ENCODE results near the gene RAPGEF1. TPM values are rescaled to one million over a fixed set of nuclear protein-coding genes. Genes with fewer than 3 reads are reported as not detected.
"Not testable (repeated sequence)": the region's sequence is repeated elsewhere in the genome, so short reads cannot be mapped to it uniquely, and the experiment has no call there.

The RAPGEF1 gene
- total RNA-seq, 1 donor from 2014 or later: 217 TPM

DNA sequence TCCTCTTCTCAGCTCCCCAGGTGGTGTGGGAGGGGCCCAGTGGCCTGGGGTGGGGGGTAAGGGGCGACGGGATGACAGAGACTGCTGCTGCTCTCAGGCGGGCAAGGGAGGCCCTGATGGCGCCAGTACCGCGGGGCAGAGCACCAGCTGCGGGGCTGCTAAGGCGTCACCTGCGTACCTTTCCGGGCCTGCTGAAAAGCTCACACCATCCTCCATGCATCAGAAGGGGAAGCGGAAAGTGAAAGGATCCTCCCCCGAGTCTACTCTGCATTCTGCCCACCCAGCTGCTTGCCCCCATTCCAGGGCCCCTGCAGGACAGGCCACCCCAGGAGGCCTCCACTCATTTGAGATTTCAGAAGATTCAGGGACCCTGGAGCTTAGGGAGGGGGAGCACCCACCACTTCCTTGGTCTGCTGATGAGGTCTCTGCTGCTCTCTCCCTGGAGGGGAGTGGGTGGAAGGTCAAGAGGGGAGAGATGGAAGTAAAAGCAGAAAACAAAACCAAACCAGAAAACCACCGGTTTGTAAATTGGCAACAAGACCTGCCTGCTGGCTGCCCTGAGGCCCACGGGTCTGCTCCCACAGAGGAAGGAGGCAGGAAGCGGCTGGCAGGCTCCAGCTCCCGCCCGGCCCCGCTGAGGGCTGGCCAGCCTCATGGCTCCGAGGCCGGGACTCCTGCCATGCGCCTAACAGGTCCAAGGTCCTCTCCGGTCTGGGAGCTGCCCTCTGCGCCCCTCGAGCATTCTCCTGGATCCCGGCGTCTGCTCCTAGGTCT, 161.0 kb downstream of the RAPGEF1 start:
- intact Hi-C loops (cut with micrococcal nuclease): loop anchor here (5.0 to 10.0 kb wide), 2 partner anchors 77 to 224 kb away; partner anchors contain the start of gene POMT1

DNA sequence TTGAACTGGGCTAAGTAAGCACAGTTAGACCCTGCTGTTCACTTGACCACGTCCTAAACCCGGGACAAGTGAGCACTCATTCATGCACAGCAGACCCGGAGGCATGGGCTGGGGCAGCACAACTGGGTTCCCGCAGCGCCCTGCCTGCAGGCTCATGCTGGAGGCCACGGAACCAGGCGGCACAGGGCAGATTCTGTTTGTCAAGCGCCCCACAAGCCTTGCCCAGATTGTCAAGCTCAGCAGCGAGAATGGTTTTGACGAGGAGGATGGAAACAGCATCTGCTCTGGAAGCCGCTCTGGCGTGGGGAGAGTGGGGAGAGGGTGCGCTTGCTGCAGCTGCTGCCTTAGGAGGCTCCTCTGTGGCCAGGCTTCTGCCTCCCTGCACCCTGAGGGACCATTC, 161.9 kb downstream of the RAPGEF1 start:
- intact Hi-C loops (cut with micrococcal nuclease): loop anchor here (5.0 to 10.0 kb wide), 2 partner anchors 76 to 223 kb away; partner anchors contain the start of gene POMT1

DNA sequence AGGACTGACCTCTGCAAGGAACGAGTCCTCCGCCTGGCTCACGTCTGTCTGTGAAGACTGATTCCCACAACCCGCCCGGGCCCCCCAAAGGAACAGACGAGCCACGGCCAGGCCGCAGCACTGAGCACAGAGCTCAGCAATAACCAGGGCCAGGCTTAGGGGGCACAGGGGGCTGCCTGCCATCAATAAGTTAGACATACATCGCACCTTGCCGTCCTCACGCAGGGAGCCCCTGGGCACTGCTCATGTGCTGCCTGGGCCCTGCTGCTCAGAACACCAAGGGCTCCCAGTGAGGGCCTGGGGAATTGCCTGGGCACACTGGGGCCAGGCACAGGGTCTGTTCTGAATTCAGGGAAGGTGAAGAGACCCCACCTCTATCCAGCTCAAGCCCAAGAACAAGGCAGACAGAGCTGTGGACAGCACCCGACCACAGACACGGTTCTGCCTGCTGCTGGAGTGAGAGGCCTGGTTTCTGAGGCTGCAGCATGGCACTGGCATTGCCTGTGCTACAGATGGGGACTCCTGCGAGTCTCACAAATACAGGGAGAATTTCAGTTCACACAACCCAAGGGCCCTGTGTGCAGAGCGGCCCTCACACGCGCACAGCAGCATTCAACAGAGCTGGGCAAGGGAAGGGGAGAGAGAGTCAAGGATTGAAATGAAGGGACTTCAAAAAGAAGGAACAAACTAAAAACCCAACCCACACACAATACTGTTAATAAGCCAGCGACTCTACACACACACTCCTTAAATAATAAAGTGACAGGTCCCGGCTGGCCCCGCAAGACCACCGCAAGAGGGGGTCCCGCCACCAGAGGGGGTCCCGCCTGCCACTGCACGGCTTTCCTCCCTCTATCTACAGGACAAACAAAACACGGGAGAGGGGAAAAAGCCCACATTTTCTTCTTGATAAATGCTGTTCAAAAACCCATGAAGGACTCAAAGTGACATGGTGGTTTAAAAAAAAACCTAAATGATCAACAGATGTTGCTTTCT, 162.6 kb downstream of the RAPGEF1 start:
- intact Hi-C loops (cut with micrococcal nuclease): loop anchor here (5.0 to 10.0 kb wide), 2 partner anchors 75 to 223 kb away; partner anchors contain the start of gene POMT1

GRCh38 chr9:131575946-131576853, 163.7 kb downstream of the RAPGEF1 start:
- intact Hi-C loops (cut with micrococcal nuclease): loop anchor here (5.0 to 10.0 kb wide), 2 partner anchors 74 to 221 kb away; partner anchors contain the start of gene POMT1

GRCh38 chr9:131574730-131575640, 164.9 kb downstream of the RAPGEF1 start:
- intact Hi-C loops (cut with micrococcal nuclease): loop anchor here (5.0 to 10.0 kb wide), 2 partner anchors 73 to 220 kb away; partner anchors contain the start of gene POMT1

- intact Hi-C loops (cut with micrococcal nuclease): no loop called here
Observed at GRCh38 chr9:131567910-131568309, 172.0 kb downstream of the RAPGEF1 start.

GRCh38 chr9:131566158-131566557, 173.7 kb downstream of the RAPGEF1 start:
- intact Hi-C loops (cut with micrococcal nuclease): no loop called here

DNA sequence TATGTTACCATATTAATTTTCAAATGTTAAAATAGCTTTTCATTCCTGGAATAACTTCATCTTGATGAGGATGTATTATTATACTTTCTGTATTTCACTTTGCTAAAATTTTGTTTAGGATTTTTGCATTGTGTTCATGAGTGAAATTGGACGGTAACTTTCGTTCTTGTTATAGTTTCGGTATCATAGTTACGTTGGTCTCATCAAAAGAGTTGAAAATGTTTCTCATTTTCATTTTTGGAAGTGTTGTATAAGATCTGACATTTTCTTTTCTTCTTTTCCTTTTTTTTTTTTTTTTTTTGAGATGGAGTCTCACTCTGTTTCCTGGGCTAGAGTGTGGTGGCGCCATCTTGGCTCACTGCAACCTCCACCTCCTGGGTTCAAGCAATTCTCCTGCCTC, 174.5 kb downstream of the RAPGEF1 start:
- intact Hi-C loops (cut with micrococcal nuclease): no loop called here

GRCh38 chr9:131562032-131562959, 177.6 kb downstream of the RAPGEF1 start:
- intact Hi-C loops (cut with micrococcal nuclease): no loop called here

- intact Hi-C loops (cut with micrococcal nuclease): no loop called here
Observed at GRCh38 chr9:131559421-131560000, 180.4 kb downstream of the RAPGEF1 start.

GRCh38 chr9:131557855-131558548, 181.9 kb downstream of the RAPGEF1 start:
- intact Hi-C loops (cut with micrococcal nuclease): no loop called here

- intact Hi-C loops (cut with micrococcal nuclease): no loop called here
Observed at GRCh38 chr9:131555841-131556673, 183.8 kb downstream of the RAPGEF1 start.

GRCh38 chr9:131554843-131555351, 185.0 kb downstream of the RAPGEF1 start:
- intact Hi-C loops (cut with micrococcal nuclease): no loop called here

DNA sequence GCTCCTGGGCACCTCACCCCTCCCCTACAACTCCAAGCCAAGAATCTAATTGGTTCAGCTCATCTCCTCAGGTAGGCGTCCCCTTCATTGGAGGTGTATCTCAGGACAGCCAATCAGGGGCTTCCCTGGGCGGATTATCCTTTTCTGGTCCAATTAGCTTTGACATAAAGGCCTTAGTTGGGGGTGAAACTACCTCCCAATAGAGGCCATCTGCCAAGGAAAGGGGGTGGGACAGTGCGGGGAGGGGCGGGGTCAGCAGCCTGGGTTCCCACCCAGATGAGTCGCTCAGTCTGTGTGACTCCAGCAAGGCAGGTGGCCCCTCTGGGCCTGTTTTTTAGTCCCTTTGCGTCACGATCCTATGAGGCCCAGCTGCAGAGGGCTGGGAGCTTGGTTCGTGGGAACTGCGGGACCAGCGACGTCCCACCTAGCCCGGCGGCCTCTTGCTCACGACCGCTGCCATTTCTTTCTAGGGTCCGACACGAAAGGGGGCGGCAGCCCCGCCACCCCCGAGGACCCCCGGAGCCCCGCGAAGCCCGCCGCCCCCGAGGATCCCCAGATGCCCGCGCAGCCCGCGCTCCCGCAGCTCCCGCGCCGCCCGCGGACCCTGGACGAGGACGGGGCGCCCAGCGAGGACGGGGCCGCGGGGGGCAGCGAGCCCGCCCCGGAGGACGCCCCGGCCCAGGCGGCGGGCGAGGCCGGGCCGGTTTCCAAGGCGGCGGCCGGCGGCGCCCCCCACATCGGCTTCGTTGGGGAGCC, 185.6 kb downstream of the RAPGEF1 start:
- intact Hi-C loops (cut with micrococcal nuclease): no loop called here

GRCh38 chr9:131552030-131552429, 187.8 kb downstream of the RAPGEF1 start:
- intact Hi-C loops (cut with micrococcal nuclease): no loop called here

DNA sequence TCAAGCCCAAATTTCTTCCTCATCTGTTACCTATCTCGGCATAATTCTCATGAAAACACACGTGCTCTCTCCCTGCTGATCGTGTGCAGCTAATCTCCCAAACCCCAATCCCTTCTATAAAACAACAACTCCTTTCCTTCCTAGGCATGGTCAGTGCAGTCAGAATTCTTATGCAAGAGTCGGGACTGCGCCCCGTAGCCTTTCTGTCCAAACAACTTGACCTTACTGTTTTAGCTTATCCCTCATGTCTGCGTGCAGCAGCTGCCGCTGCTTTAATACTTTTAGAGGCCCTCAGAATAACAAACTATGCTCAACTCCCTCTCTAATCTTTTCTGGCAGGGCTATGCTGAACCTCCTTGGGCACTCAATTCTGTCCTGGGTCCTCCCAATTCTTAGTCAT, 189.4 kb downstream of the RAPGEF1 start:
- intact Hi-C loops (cut with micrococcal nuclease): not testable (repeated sequence)
